ENCODE results near the gene PTCHD1.

Gene PTCHD1

GRCh38 chrX:23390979-23391378 lies 56.3 kb downstream of the PTCHD1 start:
- Histone ChIP-seq H3K9ac (ENCODE audit: low read length in 5 of 5) (no peak overlapping the region), H3K4me3 (ENCODE audit: low read depth in 1 of 5, low read length in 5 of 5) (no peak overlapping the region), H3K27me3 (ENCODE audit: control insufficient read depth in 5 of 5, insufficient read depth in 4 of 5, low read length in 5 of 5) (peaks cover 0 to 5% (median 2%) of the 10 kb centered on the region in 5 donors), H3K27ac (ENCODE audit: low read depth, low read length) (no peak overlapping the region), H3K9me3 (ENCODE audit: control insufficient read depth in 5 of 5, low read length in 5 of 5) (no peaks in the 10 kb centered on the region), H3K4me1 (ENCODE audit: control insufficient read depth in 5 of 5, insufficient read depth in 5 of 5, low read length in 5 of 5) (peaks cover 0 to 8% (median 0%) of the 10 kb centered on the region in 5 donors), H3K36me3 (ENCODE audit: control insufficient read depth in 5 of 5, insufficient read depth in 5 of 5, low read length in 5 of 5) (no peaks in the 10 kb centered on the region)

- Histone ChIP-seq H3K9ac (ENCODE audit: low read length in 5 of 5) (no peak overlapping the region), H3K36me3 (ENCODE audit: control insufficient read depth in 5 of 5, insufficient read depth in 5 of 5, low read length in 5 of 5) (no peaks in the 10 kb centered on the region), H3K4me3 (ENCODE audit: low read depth in 1 of 5, low read length in 5 of 5) (no peak overlapping the region), H3K9me3 (ENCODE audit: control insufficient read depth in 5 of 5, low read length in 5 of 5) (no peaks in the 10 kb centered on the region), H3K4me1 (ENCODE audit: control insufficient read depth in 5 of 5, insufficient read depth in 5 of 5, low read length in 5 of 5) (peaks cover 0 to 8% (median 0%) of the 10 kb centered on the region in 5 donors), H3K27me3 (ENCODE audit: control insufficient read depth in 5 of 5, insufficient read depth in 4 of 5, low read length in 5 of 5) (peaks cover 0 to 5% (median 0%) of the 10 kb centered on the region in 5 donors), H3K27ac (ENCODE audit: low read depth, low read length) (no peak overlapping the region)
Measured at GRCh38 chrX:23392195-23392594, 57.5 kb downstream of the PTCHD1 start.

- Histone ChIP-seq H3K9ac (ENCODE audit: low read length in 5 of 5) (no peak overlapping the region), H3K4me3 (ENCODE audit: low read depth in 1 of 5, low read length in 5 of 5) (no peak overlapping the region), H3K36me3 (ENCODE audit: control insufficient read depth in 5 of 5, insufficient read depth in 5 of 5, low read length in 5 of 5) (no peaks in the 10 kb centered on the region), H3K9me3 (ENCODE audit: control insufficient read depth in 5 of 5, low read length in 5 of 5) (no peaks in the 10 kb centered on the region), H3K27ac (ENCODE audit: low read depth, low read length) (no peak overlapping the region), H3K27me3 (ENCODE audit: control insufficient read depth in 5 of 5, insufficient read depth in 4 of 5, low read length in 5 of 5) (peaks cover 0 to 7% (median 0%) of the 10 kb centered on the region in 5 donors), H3K4me1 (ENCODE audit: control insufficient read depth in 5 of 5, insufficient read depth in 5 of 5, low read length in 5 of 5) (peaks cover 0 to 8% (median 0%) of the 10 kb centered on the region in 5 donors)
Measured at GRCh38 chrX:23394421-23394820, 59.8 kb downstream of the PTCHD1 start.

GRCh38 chrX:23396263-23396662 lies 61.6 kb downstream of the PTCHD1 start:
- H3K9me3 ChIP-seq (ENCODE audit: control insufficient read depth in 5 of 5, low read length in 5 of 5), result no peaks in the 10 kb centered on the region
- H3K4me3 ChIP-seq (ENCODE audit: low read depth in 1 of 5, low read length in 5 of 5), result no peak overlapping the region
- peaks cover 0 to 12% (median 2%) of the 10 kb centered on the region in 5 donors for H3K27me3 ChIP-seq (ENCODE audit: control insufficient read depth in 5 of 5, insufficient read depth in 4 of 5, low read length in 5 of 5)
- peaks cover 0 to 8% (median 0%) of the 10 kb centered on the region in 5 donors for H3K4me1 ChIP-seq (ENCODE audit: control insufficient read depth in 5 of 5, insufficient read depth in 5 of 5, low read length in 5 of 5)
- H3K27ac ChIP-seq (ENCODE audit: low read depth, low read length), result no peak overlapping the region
- H3K36me3 ChIP-seq (ENCODE audit: control insufficient read depth in 5 of 5, insufficient read depth in 5 of 5, low read length in 5 of 5), result no peaks in the 10 kb centered on the region
- H3K9ac ChIP-seq (ENCODE audit: low read length in 5 of 5), result no peak overlapping the region

- Histone ChIP-seq H3K9me3 (ENCODE audit: control insufficient read depth in 5 of 5, low read length in 5 of 5) (no peaks in the 10 kb centered on the region), H3K27ac (ENCODE audit: low read depth, low read length) (no peak overlapping the region), H3K27me3 (ENCODE audit: control insufficient read depth in 5 of 5, insufficient read depth in 4 of 5, low read length in 5 of 5) (peaks cover 0 to 12% (median 2%) of the 10 kb centered on the region in 5 donors), H3K4me1 (ENCODE audit: control insufficient read depth in 5 of 5, insufficient read depth in 5 of 5, low read length in 5 of 5) (peaks cover 0 to 8% (median 0%) of the 10 kb centered on the region in 5 donors), H3K9ac (ENCODE audit: low read length in 5 of 5) (no peak overlapping the region), H3K4me3 (ENCODE audit: low read depth in 1 of 5, low read length in 5 of 5) (no peak overlapping the region), H3K36me3 (ENCODE audit: control insufficient read depth in 5 of 5, insufficient read depth in 5 of 5, low read length in 5 of 5) (no peaks in the 10 kb centered on the region)
Measured at GRCh38 chrX:23398570-23398969, 63.9 kb downstream of the PTCHD1 start.

- Histone ChIP-seq H3K9me3 (ENCODE audit: control insufficient read depth in 5 of 5, low read length in 5 of 5) (no peaks in the 10 kb centered on the region), H3K9ac (ENCODE audit: low read length in 5 of 5) (no peak overlapping the region), H3K4me1 (ENCODE audit: control insufficient read depth in 5 of 5, insufficient read depth in 5 of 5, low read length in 5 of 5) (peaks cover 0 to 8% (median 0%) of the 10 kb centered on the region in 5 donors), H3K36me3 (ENCODE audit: control insufficient read depth in 5 of 5, insufficient read depth in 5 of 5, low read length in 5 of 5) (no peaks in the 10 kb centered on the region), H3K27ac (ENCODE audit: low read depth, low read length) (no peak overlapping the region), H3K4me3 (ENCODE audit: low read depth in 1 of 5, low read length in 5 of 5) (no peak overlapping the region), H3K27me3 (ENCODE audit: control insufficient read depth in 5 of 5, insufficient read depth in 4 of 5, low read length in 5 of 5) (peaks cover 0 to 8% (median 2%) of the 10 kb centered on the region in 5 donors)
Measured at GRCh38 chrX:23403849-23404248, 69.2 kb downstream of the PTCHD1 start.

GRCh38 chrX:23422912-23423311 lies 88.3 kb downstream of the PTCHD1 start:
- no peaks in the 10 kb centered on the region for H3K36me3 ChIP-seq (ENCODE audit: control insufficient read depth in 5 of 5, insufficient read depth in 5 of 5, low read length in 5 of 5)

GRCh38 chrX:23434356-23434884 lies 99.8 kb downstream of the PTCHD1 start:
- H3K4me1 ChIP-seq (ENCODE audit: control insufficient read depth in 5 of 5, insufficient read depth in 5 of 5, low read length in 5 of 5), result peaks cover 2 to 21% (median 17%) of the 10 kb centered on the region in 5 donors
- peaks cover 0 to 2% (median 0%) of the 10 kb centered on the region in 5 donors for H3K9me3 ChIP-seq (ENCODE audit: control insufficient read depth in 5 of 5, low read length in 5 of 5)
- no peak overlapping the region for H3K4me3 ChIP-seq (ENCODE audit: low read depth in 1 of 5, low read length in 5 of 5)
- H3K27me3 ChIP-seq (ENCODE audit: control insufficient read depth in 5 of 5, insufficient read depth in 4 of 5, low read length in 5 of 5), result peaks cover 0 to 4% (median 0%) of the 10 kb centered on the region in 5 donors
- H3K27ac ChIP-seq (ENCODE audit: low read depth, low read length), result peak overlapping the region; percentile 32
- H3K36me3 ChIP-seq (ENCODE audit: control insufficient read depth in 5 of 5, insufficient read depth in 5 of 5, low read length in 5 of 5), result no peaks in the 10 kb centered on the region
- peak overlapping the region in 1 of 5 donors; percentile 31 for H3K9ac ChIP-seq (ENCODE audit: low read length in 5 of 5)

More at GRCh38 chrX:23422912-23423311, 88.3 kb downstream of the PTCHD1 start:
- Histone ChIP-seq H3K4me1 (ENCODE audit: control insufficient read depth in 5 of 5, insufficient read depth in 5 of 5, low read length in 5 of 5) (no peaks in the 10 kb centered on the region), H3K27me3 (ENCODE audit: control insufficient read depth in 5 of 5, insufficient read depth in 4 of 5, low read length in 5 of 5) (no peaks in the 10 kb centered on the region), H3K27ac (ENCODE audit: low read depth, low read length) (no peak overlapping the region), H3K9me3 (ENCODE audit: control insufficient read depth in 5 of 5, low read length in 5 of 5) (peaks cover 4 to 24% (median 18%) of the 10 kb centered on the region in 5 donors), H3K4me3 (ENCODE audit: low read depth in 1 of 5, low read length in 5 of 5) (no peak overlapping the region), H3K9ac (ENCODE audit: low read length in 5 of 5) (no peak overlapping the region)

GRCh38 chrX:23435108-23435507 lies 100.5 kb downstream of the PTCHD1 start:
- peaks cover 2 to 21% (median 17%) of the 10 kb centered on the region in 5 donors for H3K4me1 ChIP-seq (ENCODE audit: control insufficient read depth in 5 of 5, insufficient read depth in 5 of 5, low read length in 5 of 5)
- no peaks in the 10 kb centered on the region for H3K36me3 ChIP-seq (ENCODE audit: control insufficient read depth in 5 of 5, insufficient read depth in 5 of 5, low read length in 5 of 5)
- peak overlapping the region in 1 of 5 donors; percentile 33 for H3K9ac ChIP-seq (ENCODE audit: low read length in 5 of 5)
- H3K9me3 ChIP-seq (ENCODE audit: control insufficient read depth in 5 of 5, low read length in 5 of 5), result peaks cover 0 to 2% (median 0%) of the 10 kb centered on the region in 5 donors
- H3K4me3 ChIP-seq (ENCODE audit: low read depth in 1 of 5, low read length in 5 of 5), result no peak overlapping the region
- peaks cover 0 to 3% (median 0%) of the 10 kb centered on the region in 5 donors for H3K27me3 ChIP-seq (ENCODE audit: control insufficient read depth in 5 of 5, insufficient read depth in 4 of 5, low read length in 5 of 5)
- H3K27ac ChIP-seq (ENCODE audit: low read depth, low read length), result peak overlapping the region; percentile 32

GRCh38 chrX:23435575-23435974 lies 100.9 kb downstream of the PTCHD1 start:
- Histone ChIP-seq H3K4me1 (ENCODE audit: control insufficient read depth in 5 of 5, insufficient read depth in 5 of 5, low read length in 5 of 5) (peaks cover 2 to 21% (median 17%) of the 10 kb centered on the region in 5 donors), H3K27me3 (ENCODE audit: control insufficient read depth in 5 of 5, insufficient read depth in 4 of 5, low read length in 5 of 5) (no peaks in the 10 kb centered on the region), H3K27ac (ENCODE audit: low read depth, low read length) (no peak overlapping the region), H3K36me3 (ENCODE audit: control insufficient read depth in 5 of 5, insufficient read depth in 5 of 5, low read length in 5 of 5) (no peaks in the 10 kb centered on the region), H3K9me3 (ENCODE audit: control insufficient read depth in 5 of 5, low read length in 5 of 5) (no peaks in the 10 kb centered on the region), H3K4me3 (ENCODE audit: low read depth in 1 of 5, low read length in 5 of 5) (no peak overlapping the region), H3K9ac (ENCODE audit: low read length in 5 of 5) (no peak overlapping the region)
